Measurements from ENCODE around the gene PKP4. TPM values are rescaled to one million over a fixed set of nuclear protein-coding genes. Genes with fewer than 3 reads are reported as not detected.

The PKP4 gene
- total and polyA plus RNA-seq, 2 experiments from 2014 or later = 35.7 to 92.3 TPM

DNA sequence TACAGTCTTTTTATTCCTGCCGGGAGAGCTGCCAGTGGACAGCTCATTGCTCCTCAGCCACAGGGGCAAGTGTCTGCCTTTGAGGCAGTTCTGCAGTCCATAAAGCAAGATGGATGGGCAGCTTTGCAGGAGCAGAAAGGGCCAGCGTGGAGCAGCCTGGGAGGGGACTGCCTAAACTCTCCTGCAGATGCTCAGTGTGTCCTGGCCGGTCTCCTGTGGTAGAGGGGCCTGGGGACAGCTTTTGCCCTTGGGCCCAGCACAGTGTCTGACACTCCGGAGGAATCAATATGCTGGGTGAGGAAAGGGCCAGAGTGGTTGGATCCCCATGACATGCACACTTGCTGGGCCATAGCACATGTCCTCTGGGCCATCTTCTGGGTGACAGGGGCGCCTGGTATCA is 272.7 kb downstream of the PKP4 start:
- Histone ChIP-seq H3K27me3 (ENCODE audit: insufficient read depth) (no peaks in the 10 kb centered on the region), H3K27ac (ENCODE audit: low read depth) (no peak overlapping the region), H2AFZ (no peak overlapping the region), H4K20me1 (replicated peaks; ENCODE audit: insufficient read depth) (no peaks in the 10 kb centered on the region), H3K79me2 (replicated peaks; ENCODE audit: insufficient read depth) (no peaks in the 10 kb centered on the region), H3K9me2 (ENCODE audit: insufficient read depth) (no peaks in the 10 kb centered on the region), H3K4me2 (no peak overlapping the region), H3K4me1 (ENCODE audit: insufficient read depth) (no peaks in the 10 kb centered on the region), H3K36me3 (ENCODE audit: insufficient read depth) (no peaks in the 10 kb centered on the region), H3F3A (replicated peaks; ENCODE audit: low read depth) (no peaks in the 10 kb centered on the region), H3K4me3 (no peak overlapping the region)
- peaks cover 6% of the 10 kb centered on the region for H3K27me3 Mint-ChIP-seq (ENCODE audit: insufficient read depth, low read depth, poor library complexity)
- H3K9me3 Mint-ChIP-seq = no peaks in the 10 kb centered on the region
- H3K4me3 Mint-ChIP-seq = no peak overlapping the region
- no peak for DNase-seq (ENCODE audit: low spot score)
- H3K27ac Mint-ChIP-seq = no peak overlapping the region
- H3K36me3 Mint-ChIP-seq (ENCODE audit: low read depth) = no peaks in the 10 kb centered on the region
- ATAC-seq = no peak
- no peak for TF ChIP-seq STAT1 (IDR thresholded peaks at IDR 0.05; ENCODE audit: unreplicated experiment)
- TF ChIP-seq, protein P1, sequence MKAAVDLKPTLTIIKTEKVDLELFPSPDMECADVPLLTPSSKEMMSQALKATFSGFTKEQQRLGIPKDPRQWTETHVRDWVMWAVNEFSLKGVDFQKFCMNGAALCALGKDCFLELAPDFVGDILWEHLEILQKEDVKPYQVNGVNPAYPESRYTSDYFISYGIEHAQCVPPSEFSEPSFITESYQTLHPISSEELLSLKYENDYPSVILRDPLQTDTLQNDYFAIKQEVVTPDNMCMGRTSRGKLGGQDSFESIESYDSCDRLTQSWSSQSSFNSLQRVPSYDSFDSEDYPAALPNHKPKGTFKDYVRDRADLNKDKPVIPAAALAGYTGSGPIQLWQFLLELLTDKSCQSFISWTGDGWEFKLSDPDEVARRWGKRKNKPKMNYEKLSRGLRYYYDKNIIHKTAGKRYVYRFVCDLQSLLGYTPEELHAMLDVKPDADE (IDR thresholded peaks at IDR 0.05) = no peak
- no peak for TF ChIP-seq ZNF331 (CRISPR knock-in tag; IDR thresholded peaks at IDR 0.05; ENCODE audit: low read depth)
- TF ChIP-seq, protein P2, sequence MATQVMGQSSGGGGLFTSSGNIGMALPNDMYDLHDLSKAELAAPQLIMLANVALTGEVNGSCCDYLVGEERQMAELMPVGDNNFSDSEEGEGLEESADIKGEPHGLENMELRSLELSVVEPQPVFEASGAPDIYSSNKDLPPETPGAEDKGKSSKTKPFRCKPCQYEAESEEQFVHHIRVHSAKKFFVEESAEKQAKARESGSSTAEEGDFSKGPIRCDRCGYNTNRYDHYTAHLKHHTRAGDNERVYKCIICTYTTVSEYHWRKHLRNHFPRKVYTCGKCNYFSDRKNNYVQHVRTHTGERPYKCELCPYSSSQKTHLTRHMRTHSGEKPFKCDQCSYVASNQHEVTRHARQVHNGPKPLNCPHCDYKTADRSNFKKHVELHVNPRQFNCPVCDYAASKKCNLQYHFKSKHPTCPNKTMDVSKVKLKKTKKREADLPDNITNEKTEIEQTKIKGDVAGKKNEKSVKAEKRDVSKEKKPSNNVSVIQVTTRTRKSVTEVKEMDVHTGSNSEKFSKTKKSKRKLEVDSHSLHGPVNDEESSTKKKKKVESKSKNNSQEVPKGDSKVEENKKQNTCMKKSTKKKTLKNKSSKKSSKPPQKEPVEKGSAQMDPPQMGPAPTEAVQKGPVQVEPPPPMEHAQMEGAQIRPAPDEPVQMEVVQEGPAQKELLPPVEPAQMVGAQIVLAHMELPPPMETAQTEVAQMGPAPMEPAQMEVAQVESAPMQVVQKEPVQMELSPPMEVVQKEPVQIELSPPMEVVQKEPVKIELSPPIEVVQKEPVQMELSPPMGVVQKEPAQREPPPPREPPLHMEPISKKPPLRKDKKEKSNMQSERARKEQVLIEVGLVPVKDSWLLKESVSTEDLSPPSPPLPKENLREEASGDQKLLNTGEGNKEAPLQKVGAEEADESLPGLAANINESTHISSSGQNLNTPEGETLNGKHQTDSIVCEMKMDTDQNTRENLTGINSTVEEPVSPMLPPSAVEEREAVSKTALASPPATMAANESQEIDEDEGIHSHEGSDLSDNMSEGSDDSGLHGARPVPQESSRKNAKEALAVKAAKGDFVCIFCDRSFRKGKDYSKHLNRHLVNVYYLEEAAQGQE (IDR thresholded peaks at IDR 0.05; ENCODE audit: unreplicated experiment) = no peak
- TF ChIP-seq CREB1 (CRISPR knock-in tag; IDR thresholded peaks at IDR 0.05; ENCODE audit: low read depth) = no peak
- no peak for TF ChIP-seq POLR2AphosphoS5 (IDR thresholded peaks at IDR 0.05; ENCODE audit: low read depth)
- TF ChIP-seq ZNF114 (CRISPR knock-in tag; IDR thresholded peaks at IDR 0.05) = no peak
- TF ChIP-seq, protein P3, sequence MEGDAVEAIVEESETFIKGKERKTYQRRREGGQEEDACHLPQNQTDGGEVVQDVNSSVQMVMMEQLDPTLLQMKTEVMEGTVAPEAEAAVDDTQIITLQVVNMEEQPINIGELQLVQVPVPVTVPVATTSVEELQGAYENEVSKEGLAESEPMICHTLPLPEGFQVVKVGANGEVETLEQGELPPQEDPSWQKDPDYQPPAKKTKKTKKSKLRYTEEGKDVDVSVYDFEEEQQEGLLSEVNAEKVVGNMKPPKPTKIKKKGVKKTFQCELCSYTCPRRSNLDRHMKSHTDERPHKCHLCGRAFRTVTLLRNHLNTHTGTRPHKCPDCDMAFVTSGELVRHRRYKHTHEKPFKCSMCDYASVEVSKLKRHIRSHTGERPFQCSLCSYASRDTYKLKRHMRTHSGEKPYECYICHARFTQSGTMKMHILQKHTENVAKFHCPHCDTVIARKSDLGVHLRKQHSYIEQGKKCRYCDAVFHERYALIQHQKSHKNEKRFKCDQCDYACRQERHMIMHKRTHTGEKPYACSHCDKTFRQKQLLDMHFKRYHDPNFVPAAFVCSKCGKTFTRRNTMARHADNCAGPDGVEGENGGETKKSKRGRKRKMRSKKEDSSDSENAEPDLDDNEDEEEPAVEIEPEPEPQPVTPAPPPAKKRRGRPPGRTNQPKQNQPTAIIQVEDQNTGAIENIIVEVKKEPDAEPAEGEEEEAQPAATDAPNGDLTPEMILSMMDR (conservative IDR thresholded peaks at IDR 0.05; ENCODE audit: low read depth in 2 of 2) = no peak
- no peak for TF ChIP-seq NANOG (IDR thresholded peaks at IDR 0.05; ENCODE audit: borderline replicate concordance)
- TF ChIP-seq EZH2 (IDR thresholded peaks at IDR 0.05; ENCODE audit: low read depth, unreplicated experiment) = no peak
- TF ChIP-seq JUNB (IDR thresholded peaks at IDR 0.05; ENCODE audit: unreplicated experiment) = no peak
- no peak for TF ChIP-seq EZH2phosphoT487 (IDR thresholded peaks at IDR 0.05; ENCODE audit: unreplicated experiment)
- no peak for TF ChIP-seq ZNF462 (CRISPR knock-in tag; IDR thresholded peaks at IDR 0.05)
- peaks cover 9% of the 10 kb centered on the region for H3K4me1 Mint-ChIP-seq
